ENCODE data around the gene LST1.

- no peak for TF ChIP-seq CTCF (IDR thresholded peaks at IDR 0.05; ENCODE audit: control extremely low read depth in 1 of 3, insufficient read depth in 1 of 3, low read depth in 1 of 3, low read length in 3 of 3)
- no peak for TF ChIP-seq CREB1 (IDR thresholded peaks at IDR 0.05)
Observed at GRCh38 chr6:31626952-31627351, 40.9 kb downstream of the LST1 start.
